ENCODE measurements around the gene CNIH3.

GRCh38 chr1:224622831-224623230 is 6.7 kb downstream of the CNIH3 start:
- TF ChIP-seq, protein P1, sequence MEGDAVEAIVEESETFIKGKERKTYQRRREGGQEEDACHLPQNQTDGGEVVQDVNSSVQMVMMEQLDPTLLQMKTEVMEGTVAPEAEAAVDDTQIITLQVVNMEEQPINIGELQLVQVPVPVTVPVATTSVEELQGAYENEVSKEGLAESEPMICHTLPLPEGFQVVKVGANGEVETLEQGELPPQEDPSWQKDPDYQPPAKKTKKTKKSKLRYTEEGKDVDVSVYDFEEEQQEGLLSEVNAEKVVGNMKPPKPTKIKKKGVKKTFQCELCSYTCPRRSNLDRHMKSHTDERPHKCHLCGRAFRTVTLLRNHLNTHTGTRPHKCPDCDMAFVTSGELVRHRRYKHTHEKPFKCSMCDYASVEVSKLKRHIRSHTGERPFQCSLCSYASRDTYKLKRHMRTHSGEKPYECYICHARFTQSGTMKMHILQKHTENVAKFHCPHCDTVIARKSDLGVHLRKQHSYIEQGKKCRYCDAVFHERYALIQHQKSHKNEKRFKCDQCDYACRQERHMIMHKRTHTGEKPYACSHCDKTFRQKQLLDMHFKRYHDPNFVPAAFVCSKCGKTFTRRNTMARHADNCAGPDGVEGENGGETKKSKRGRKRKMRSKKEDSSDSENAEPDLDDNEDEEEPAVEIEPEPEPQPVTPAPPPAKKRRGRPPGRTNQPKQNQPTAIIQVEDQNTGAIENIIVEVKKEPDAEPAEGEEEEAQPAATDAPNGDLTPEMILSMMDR (IDR thresholded peaks at IDR 0.05; ENCODE audit: insufficient read depth, low read length, poor library complexity, severe bottlenecking), result no peak
- no peak for TF ChIP-seq EZH2phosphoT487 (conservative IDR thresholded peaks at IDR 0.05; ENCODE audit: low read length)
